Measurements from ENCODE around the gene OPRM1.

Gene OPRM1

GRCh38 chr6:154243793-154244750 lies 205.0 kb downstream of the OPRM1 start:
- DNase-seq: no peak

GRCh38 chr6:154245506-154245905 lies 206.5 kb downstream of the OPRM1 start:
- DNase-seq: no peak

- no peak for DNase-seq
These were observed 207.7 kb downstream of the OPRM1 start for GRCh38 chr6:154246723-154247118.

GRCh38 chr6:154247119-154247861 lies 208.2 kb downstream of the OPRM1 start:
- no peak for DNase-seq

- peak; percentile 56 for DNase-seq
These were observed 210.7 kb downstream of the OPRM1 start for GRCh38 chr6:154249499-154250298.

- DNase-seq: no peak
These were observed 212.1 kb downstream of the OPRM1 start for GRCh38 chr6:154251116-154251515.

- DNase-seq: no peak
These were observed 213.6 kb downstream of the OPRM1 start for GRCh38 chr6:154252678-154253077.

- peak; percentile 64 for DNase-seq
These were observed 218.0 kb downstream of the OPRM1 start for GRCh38 chr6:154257067-154257466.

GRCh38 chr6:154258064-154258757 lies 219.2 kb downstream of the OPRM1 start:
- peak; percentile 49 for DNase-seq

GRCh38 chr6:154261688-154262397 lies 222.8 kb downstream of the OPRM1 start:
- DNase-seq: peak; percentile 14

GRCh38 chr6:154266560-154267099 lies 227.6 kb downstream of the OPRM1 start:
- DNase-seq: no peak

- no peak for DNase-seq
These were observed 228.6 kb downstream of the OPRM1 start for GRCh38 chr6:154267508-154268106.

- no peak for DNase-seq
These were observed 229.4 kb downstream of the OPRM1 start for GRCh38 chr6:154268486-154268885.

- no peak for DNase-seq
These were observed 235.1 kb downstream of the OPRM1 start for GRCh38 chr6:154274168-154274567.

GRCh38 chr6:154276810-154277628 lies 238.0 kb downstream of the OPRM1 start:
- peak; percentile 16 for DNase-seq

GRCh38 chr6:154277629-154278017 lies 238.6 kb downstream of the OPRM1 start:
- no peak for DNase-seq

- DNase-seq: no peak
These were observed 241.5 kb downstream of the OPRM1 start for GRCh38 chr6:154280521-154280920.

- DNase-seq: no peak
These were observed 245.3 kb downstream of the OPRM1 start for GRCh38 chr6:154284313-154284853.

- DNase-seq: no peak
These were observed 246.8 kb downstream of the OPRM1 start for GRCh38 chr6:154285826-154286225.
